ENCODE measurements around the gene C1orf226. TPM values are rescaled to one million over a fixed set of nuclear protein-coding genes. Genes with fewer than 3 reads are reported as not detected.

Gene C1orf226
- total and polyA plus RNA-seq, 2 of the 8 experiments (the other 6 are each of a cell fraction or from before 2014, with no cell fraction given) = 8.2 to 18.8 TPM

DNA sequence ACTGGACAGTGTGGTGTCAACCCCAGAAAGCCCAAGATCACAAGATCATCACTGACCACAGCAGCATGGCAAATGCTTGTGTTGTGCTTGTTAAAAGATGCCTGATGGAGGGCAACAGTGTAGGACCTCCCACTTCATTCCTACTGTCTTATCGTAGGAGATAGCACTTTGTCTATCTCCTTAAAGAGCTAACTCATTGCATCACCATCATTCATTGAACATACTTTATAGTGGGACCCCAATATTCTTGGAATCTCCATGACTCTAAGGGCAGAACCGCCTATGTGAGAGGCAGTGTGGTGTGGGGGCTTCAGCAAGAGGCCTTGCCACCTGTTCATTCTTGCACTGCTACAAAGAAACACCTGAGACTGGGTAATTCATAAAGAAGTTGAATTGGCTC is 35.4 kb downstream of the C1orf226 start (continued):
- TF ChIP-seq CHD7 (IDR thresholded peaks at IDR 0.05; ENCODE audit: insufficient replicate concordance, low read length) (no peak), SRF (IDR thresholded peaks at IDR 0.05; ENCODE audit: low read depth, low read length) (no peak)

All from H1 (cell line).